ENCODE measurements around the gene PMM1. TPM values are rescaled to one million over a fixed set of nuclear protein-coding genes. Genes with fewer than 3 reads are reported as not detected.

PMM1 gene
- total RNA-seq, 4 donors from 2014 or later: 37.4 to 54.2 (median 39.3) TPM

DNA sequence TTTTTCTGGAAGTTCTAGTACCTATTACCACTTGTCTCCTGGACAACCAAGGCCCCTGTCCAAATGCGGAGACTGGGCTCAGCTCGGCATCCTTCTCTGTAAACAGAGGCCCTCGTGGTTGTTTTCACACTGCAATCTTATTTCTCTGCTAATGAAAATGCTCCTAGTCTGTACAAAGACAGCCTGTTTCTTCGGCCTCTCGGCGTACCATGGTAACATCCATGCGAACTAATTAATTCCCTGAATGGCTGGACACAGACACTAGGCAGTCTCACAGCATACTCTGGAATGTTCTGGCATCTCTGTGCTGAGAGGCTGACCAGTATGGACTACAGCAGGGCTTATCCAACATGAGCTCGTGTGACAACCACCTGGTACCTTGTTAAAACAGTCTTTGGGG lies 51.1 kb downstream of the PMM1 start:
- H3K4me1 ChIP-seq: peaks cover 12 to 58% (median 51%) of the 10 kb centered on the region in 4 donors
- H3K4me3 ChIP-seq: no peak overlapping the region
- TF ChIP-seq POLR2A (IDR thresholded peaks at IDR 0.05; ENCODE audit: low read depth): no peak
- peak in 1 of 2 donors; percentile 36 for TF ChIP-seq POLR2AphosphoS5 (IDR thresholded peaks at IDR 0.05)
- WGBS: 62% methylated on average over 7 of the region's 8 CpGs
- DNase-seq (ENCODE audit: extremely low spot score): no peak
- peak overlapping the region; percentile 51 to 69 (median 66) for H3K27ac ChIP-seq (replicated peaks in 1 of 4)
- intact Hi-C loops (cut with DNase I): no loop called here
- H3K27me3 ChIP-seq: no peaks in the 10 kb centered on the region
- no peaks in the 10 kb centered on the region for H3K9me3 ChIP-seq
- peaks cover 0 to 32% (median 23%) of the 10 kb centered on the region in 4 donors for H3K36me3 ChIP-seq

DNA sequence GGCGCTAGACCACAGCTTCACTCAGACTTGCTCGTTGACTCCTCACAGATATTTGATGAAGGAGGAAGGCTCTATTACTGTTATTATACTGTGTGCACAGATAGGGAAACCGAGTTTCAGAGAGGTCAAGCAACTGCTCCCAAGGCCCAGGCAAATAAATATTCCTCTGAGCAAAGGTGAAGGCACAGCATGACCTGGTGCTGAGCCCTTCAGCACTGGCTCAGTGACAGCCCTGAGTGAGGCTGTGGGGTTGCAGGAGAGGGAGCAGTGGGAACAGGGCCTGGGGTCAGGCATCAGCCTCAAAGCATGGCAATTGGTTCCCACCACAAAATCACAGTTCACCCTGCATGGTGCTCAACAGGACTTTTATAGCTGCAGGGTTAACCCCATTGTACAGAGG lies 52.4 kb downstream of the PMM1 start:
- no peak overlapping the region for H3K27ac ChIP-seq (replicated peaks in 1 of 4)
- no peaks in the 10 kb centered on the region for H3K27me3 ChIP-seq
- intact Hi-C loops (cut with DNase I): no loop called here
- WGBS: 69% methylated on average over 3 of the region's 3 CpGs
- peaks cover 14 to 56% (median 49%) of the 10 kb centered on the region in 4 donors for H3K4me1 ChIP-seq
- H3K36me3 ChIP-seq: peaks cover 0 to 42% (median 31%) of the 10 kb centered on the region in 4 donors
- H3K9me3 ChIP-seq: no peaks in the 10 kb centered on the region
- H3K4me3 ChIP-seq: no peak overlapping the region
- TF ChIP-seq EP300 (IDR thresholded peaks at IDR 0.05) (no peak), POLR2A (IDR thresholded peaks at IDR 0.05; ENCODE audit: low read depth) (no peak), POLR2AphosphoS5 (IDR thresholded peaks at IDR 0.05) (no peak)
- TF ChIP-seq, protein P1, sequence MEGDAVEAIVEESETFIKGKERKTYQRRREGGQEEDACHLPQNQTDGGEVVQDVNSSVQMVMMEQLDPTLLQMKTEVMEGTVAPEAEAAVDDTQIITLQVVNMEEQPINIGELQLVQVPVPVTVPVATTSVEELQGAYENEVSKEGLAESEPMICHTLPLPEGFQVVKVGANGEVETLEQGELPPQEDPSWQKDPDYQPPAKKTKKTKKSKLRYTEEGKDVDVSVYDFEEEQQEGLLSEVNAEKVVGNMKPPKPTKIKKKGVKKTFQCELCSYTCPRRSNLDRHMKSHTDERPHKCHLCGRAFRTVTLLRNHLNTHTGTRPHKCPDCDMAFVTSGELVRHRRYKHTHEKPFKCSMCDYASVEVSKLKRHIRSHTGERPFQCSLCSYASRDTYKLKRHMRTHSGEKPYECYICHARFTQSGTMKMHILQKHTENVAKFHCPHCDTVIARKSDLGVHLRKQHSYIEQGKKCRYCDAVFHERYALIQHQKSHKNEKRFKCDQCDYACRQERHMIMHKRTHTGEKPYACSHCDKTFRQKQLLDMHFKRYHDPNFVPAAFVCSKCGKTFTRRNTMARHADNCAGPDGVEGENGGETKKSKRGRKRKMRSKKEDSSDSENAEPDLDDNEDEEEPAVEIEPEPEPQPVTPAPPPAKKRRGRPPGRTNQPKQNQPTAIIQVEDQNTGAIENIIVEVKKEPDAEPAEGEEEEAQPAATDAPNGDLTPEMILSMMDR (IDR thresholded peaks at IDR 0.05): no peak
- DNase-seq (ENCODE audit: extremely low spot score): no peak

DNA sequence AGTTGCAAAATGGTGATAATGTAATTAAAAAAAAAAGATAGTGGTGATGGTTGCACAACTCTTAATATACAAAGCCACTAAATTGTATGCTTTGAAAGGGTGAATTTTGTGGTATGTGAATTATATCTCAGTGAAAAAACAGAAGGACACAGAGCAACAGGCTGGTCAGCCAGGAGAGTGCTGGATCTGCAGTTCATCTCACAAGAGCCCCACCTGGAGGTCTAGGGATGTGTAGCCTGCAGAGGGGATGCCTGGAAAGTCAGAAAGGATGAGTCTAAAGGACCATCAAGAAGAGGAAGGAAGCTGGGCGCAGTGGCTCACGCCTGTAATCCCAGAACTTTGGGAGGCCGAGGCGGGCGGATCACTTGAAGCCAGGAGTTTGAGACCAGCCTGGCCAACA lies 54.4 kb downstream of the PMM1 start:
- intact Hi-C loops (cut with DNase I): no loop called here
- Histone ChIP-seq H3K4me3 (no peak overlapping the region), H3K9me3 (no peaks in the 10 kb centered on the region), H3K4me1 (peaks cover 22 to 45% (median 39%) of the 10 kb centered on the region in 4 donors), H3K27ac (replicated peaks in 1 of 4) (no peak overlapping the region), H3K36me3 (peaks cover 5 to 56% (median 48%) of the 10 kb centered on the region in 4 donors), H3K27me3 (no peaks in the 10 kb centered on the region)
- TF ChIP-seq POLR2A (IDR thresholded peaks at IDR 0.05; ENCODE audit: low read depth): no peak
- TF ChIP-seq, protein P1 (IDR thresholded peaks at IDR 0.05): peak in 1 of 3 experiments; percentile 9
- TF ChIP-seq POLR2AphosphoS5 (IDR thresholded peaks at IDR 0.05): no peak
- TF ChIP-seq EP300 (IDR thresholded peaks at IDR 0.05): no peak
- DNase-seq (ENCODE audit: extremely low spot score): no peak
- WGBS: 78% methylated on average over 5 of the region's 5 CpGs

DNA sequence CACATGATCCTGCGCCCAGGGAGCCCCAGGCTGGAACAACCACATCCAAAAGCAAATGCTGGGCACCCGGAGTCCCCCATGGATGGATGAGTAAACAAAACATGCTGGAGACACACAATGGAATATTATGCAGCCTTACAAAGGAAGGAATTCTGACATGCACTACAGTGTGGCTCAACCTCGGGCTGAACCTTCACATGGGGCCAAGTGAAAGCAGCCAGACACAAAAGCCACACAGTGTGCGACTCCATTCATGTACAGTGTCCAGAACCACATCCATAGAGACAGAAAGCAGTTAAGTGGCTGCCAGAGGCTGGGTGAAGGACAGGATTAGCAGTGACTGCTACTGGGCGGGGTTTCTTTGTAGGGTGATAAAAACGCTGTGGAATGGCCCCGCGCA lies 55.4 kb downstream of the PMM1 start:
- Histone ChIP-seq H3K4me1 (peaks cover 22 to 40% (median 32%) of the 10 kb centered on the region in 4 donors), H3K27me3 (no peaks in the 10 kb centered on the region), H3K9me3 (no peaks in the 10 kb centered on the region), H3K4me3 (no peak overlapping the region), H3K36me3 (peaks cover 5 to 57% (median 49%) of the 10 kb centered on the region in 4 donors), H3K27ac (replicated peaks in 1 of 4) (peak overlapping the region in 2 of 4 donors; percentile 65 to 78)
- 86% methylated on average over 8 of the region's 8 CpGs for WGBS
- TF ChIP-seq POLR2A (IDR thresholded peaks at IDR 0.05; ENCODE audit: low read depth) (no peak), POLR2AphosphoS5 (IDR thresholded peaks at IDR 0.05) (peak in 1 of 2 donors; percentile 16)
- no peak for DNase-seq (ENCODE audit: extremely low spot score)
- intact Hi-C loops (cut with DNase I): no loop called here

DNA sequence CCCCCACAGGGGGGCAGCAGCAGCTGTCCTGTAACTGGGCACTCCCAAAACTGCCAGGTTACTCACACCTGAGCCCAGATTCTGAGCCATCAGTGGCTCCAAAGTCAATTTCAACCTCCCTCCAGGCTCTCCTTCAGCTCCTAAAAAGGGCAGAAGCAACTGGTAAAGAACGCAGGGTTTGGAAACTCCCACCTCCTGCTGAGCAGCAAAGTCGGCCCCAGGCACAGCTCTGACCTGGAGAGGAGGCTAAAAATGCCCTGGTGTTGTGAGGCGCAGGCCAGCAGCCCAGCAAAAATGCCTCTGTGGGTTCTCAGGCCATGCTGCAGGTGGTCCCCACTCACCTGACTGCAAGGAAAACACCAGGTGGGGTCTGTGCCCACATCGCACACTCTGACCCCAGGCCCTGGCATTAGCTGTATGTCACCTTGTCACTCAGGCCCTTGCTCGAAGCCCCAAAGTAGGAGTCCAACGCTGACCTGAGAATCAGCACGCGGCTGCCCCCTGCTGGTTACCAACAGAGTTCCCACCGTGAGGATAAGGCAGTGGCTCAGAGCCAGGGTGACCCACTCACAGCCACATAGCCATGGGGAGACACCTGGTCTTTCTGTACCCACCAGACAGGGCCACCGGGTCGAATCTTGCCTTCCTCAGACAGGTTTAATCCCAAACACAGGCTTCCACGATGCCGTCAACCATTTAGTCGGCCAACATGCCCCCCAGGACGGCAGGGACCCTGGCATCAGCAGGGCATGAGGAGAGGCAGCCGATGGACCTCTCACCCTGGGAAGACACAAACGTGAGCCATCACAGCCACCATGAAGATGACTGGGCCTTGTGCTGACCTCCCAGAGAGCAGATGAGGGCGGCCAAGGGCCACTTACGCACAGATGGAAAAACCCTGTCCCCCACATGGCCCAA lies 56.5 kb downstream of the PMM1 start:
- Histone ChIP-seq H3K4me1 (peaks cover 18 to 29% (median 24%) of the 10 kb centered on the region in 4 donors), H3K4me3 (no peak overlapping the region), H3K36me3 (peaks cover 16 to 66% (median 52%) of the 10 kb centered on the region in 4 donors), H3K9me3 (no peaks in the 10 kb centered on the region), H3K27me3 (no peaks in the 10 kb centered on the region), H3K27ac (replicated peaks in 1 of 4) (peak overlapping the region; percentile 65 to 78 (median 72))
- intact Hi-C loops (cut with DNase I): no loop called here
- no peak for DNase-seq (ENCODE audit: extremely low spot score)
- TF ChIP-seq, protein P1 (IDR thresholded peaks at IDR 0.05): peak; percentile 64 to 79 (median 75)
- TF ChIP-seq POLR2AphosphoS5 (IDR thresholded peaks at IDR 0.05) (peak; percentile 46 to 58), EP300 (IDR thresholded peaks at IDR 0.05) (no peak)
- 83% methylated on average over 12 of the region's 19 CpGs for WGBS

Data from esophagus muscularis mucosa (tissue), 4 donors.